Right hindlimb (tissue), 1 donor: ENCODE data around the gene TTC7B.
"Not testable (repeated sequence)": the region's sequence is repeated elsewhere in the genome, so short reads cannot be mapped to it uniquely, and the experiment has no call there.

Experiments used
- DNase-seq: peaks from one replicate; pipeline ENCODE4 v3.0.0-alpha.2; 2018

The TTC7B gene, protein sequence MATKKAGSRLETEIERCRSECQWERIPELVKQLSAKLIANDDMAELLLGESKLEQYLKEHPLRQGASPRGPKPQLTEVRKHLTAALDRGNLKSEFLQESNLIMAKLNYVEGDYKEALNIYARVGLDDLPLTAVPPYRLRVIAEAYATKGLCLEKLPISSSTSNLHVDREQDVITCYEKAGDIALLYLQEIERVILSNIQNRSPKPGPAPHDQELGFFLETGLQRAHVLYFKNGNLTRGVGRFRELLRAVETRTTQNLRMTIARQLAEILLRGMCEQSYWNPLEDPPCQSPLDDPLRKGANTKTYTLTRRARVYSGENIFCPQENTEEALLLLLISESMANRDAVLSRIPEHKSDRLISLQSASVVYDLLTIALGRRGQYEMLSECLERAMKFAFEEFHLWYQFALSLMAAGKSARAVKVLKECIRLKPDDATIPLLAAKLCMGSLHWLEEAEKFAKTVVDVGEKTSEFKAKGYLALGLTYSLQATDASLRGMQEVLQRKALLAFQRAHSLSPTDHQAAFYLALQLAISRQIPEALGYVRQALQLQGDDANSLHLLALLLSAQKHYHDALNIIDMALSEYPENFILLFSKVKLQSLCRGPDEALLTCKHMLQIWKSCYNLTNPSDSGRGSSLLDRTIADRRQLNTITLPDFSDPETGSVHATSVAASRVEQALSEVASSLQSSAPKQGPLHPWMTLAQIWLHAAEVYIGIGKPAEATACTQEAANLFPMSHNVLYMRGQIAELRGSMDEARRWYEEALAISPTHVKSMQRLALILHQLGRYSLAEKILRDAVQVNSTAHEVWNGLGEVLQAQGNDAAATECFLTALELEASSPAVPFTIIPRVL

GRCh38 chr14:90815822-90816662 lies at the start of gene TTC7B:
TTC7B (minus strand) TSS chr14:90816430; CDS start chr14:90816295, 135 bp downstream.
- DNase-seq = peak; percentile 67

GRCh38 chr14:90864741-90865140 lies 48.5 kb upstream of the TTC7B start:
- DNase-seq = no peak

DNA sequence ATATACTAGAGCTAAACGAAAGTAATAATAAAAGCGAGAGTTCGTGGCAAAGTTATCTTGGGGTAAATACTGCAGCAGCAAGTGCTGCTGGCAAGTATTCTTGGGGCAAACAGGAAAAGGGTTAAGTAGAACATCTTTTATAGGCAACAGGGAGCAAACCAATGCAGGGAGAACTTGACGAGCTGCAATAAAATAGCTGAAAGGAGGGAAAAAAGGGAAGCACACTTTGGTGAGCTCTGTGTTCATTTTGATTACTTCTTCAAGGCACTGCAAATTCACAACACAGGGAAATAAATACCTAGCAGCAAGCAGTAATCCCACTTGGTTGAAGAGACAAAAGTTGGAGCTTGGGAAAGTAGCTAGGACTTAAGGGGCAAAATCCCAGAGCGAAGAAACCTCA lies 42.3 kb upstream of the TTC7B start:
- DNase-seq = no peak

- DNase-seq = no peak
Observed at GRCh38 chr14:90857866-90858265, 41.6 kb upstream of the TTC7B start.

- DNase-seq = not testable (repeated sequence)
Observed at GRCh38 chr14:90856115-90856514, 39.9 kb upstream of the TTC7B start.

DNA sequence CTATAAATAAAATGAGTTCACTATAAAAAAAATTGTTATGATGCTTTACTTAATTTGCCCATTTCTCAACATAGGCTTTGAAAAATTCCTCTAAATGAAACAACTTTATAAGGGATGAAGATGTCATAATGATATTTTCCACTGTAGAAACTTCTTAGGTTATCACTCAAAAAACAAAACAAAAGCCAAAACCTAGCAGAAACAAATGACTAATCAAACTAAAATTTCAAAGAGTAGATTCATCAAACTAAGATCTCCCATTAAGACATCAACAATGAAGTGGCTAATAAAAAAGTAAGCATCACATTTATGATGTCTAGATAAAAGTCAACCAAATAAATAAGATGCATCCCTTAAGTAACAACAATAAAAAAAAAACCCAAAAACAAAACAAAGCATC lies 36.9 kb upstream of the TTC7B start:
- no peak for DNase-seq

- no peak for DNase-seq
Observed at GRCh38 chr14:90851327-90852036, 35.3 kb upstream of the TTC7B start.

DNA sequence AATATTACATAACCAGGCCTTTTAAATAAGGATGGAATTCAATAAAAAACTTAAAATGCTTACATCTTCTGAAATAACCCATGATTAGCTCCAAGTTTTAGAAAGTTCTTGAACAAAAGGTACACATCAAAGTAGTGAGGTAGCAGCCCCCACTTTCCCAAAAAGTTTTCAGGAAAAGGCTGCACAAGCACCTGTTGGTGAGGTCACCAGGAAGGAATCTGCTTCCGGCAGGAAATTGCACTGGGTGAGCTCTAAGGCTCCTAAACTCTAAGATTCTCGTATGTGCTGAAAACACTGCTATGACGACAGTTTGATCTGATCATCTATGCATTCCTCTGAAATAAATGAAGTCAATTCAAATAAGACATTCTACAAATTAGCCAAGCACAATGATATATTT lies 34.3 kb upstream of the TTC7B start:
- peak; percentile 61 for DNase-seq

- no peak for DNase-seq
Observed at GRCh38 chr14:90849787-90850444, 33.7 kb upstream of the TTC7B start.

GRCh38 chr14:90848944-90849731 lies 32.9 kb upstream of the TTC7B start:
- no peak for DNase-seq

DNA sequence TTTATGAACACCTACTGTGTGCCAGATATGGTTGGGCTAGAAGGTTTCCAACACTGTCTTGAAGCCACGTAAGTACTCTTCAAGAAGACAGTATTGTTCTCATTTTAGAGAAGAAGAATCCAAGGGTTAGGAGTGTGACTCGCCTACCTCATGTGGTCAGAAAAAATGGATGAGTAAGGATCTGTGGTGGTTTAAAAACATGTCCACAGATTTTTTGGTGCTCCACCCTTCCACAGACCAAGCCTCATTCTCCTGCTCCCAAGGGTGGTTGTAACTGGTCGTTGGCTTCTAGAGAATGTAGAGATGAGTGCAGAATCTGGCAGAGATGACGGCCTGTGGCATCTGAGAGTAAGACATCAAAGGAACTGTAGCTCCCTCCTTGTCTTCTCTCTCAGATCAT lies 30.3 kb upstream of the TTC7B start:
- DNase-seq = no peak

- DNase-seq = no peak
Observed at GRCh38 chr14:90844321-90844720, 28.1 kb upstream of the TTC7B start.

DNA sequence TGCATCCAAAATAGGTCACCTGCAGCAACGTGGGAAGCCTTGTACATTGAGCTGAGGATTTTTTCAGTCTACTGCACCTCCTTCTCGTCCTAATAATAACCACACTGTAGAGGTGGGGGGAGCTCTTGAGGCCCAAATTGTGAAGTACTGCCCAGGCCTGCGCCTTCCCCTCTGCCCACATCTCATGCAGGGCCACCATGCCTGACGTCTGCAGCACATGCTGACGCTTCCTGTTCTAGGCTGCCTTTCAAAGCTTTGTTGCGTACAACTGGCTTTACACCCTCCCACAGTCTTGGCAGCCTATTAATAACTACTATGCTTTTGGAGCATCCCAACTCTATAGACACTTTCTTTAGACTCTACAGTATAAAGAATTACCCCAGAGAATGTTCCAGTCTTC lies 26.5 kb upstream of the TTC7B start:
- no peak for DNase-seq

- DNase-seq = not testable (repeated sequence)
Observed at GRCh38 chr14:90840667-90841066, 24.4 kb upstream of the TTC7B start.

DNA sequence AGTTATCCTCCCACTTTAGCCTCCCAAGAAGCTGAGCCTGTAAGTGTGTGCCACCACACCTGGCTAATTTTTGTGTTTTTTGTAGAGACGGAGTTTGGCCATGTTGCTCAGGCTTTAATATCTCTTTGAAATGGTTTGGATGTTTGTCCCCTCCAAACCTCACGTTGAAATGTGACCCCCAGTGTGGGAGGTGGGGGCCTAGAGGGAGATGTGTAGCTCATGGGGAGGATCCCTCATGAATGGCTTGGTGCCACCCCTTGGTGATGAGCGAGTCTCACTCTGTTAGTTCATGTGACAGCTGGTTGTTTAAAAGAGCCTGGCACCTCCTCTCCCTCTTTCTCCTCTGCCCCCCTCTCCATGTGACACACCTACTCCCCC lies 23.6 kb upstream of the TTC7B start:
- no peak for DNase-seq

GRCh38 chr14:90839024-90839888 lies 23.0 kb upstream of the TTC7B start:
- peak; percentile 93 for DNase-seq

DNA sequence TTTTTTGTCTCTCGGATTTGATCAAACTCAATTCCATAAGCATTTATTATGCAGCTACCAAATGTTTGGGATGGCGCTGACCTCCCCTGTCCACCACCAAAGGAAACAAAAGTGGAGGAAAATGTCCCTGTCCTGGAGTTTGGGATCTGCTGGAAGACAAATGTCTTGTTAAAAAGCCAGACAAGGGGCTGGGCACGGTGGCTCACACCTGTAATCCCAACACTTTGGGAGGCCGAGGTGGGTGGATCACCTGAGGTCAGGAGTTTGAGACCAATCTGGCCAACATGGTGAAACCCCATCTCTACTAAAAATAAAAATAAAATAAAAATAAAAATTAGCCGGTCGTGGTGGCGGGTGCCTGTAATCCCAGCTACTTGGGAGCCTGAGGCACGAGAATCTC lies 22.3 kb upstream of the TTC7B start:
- DNase-seq = not testable (repeated sequence)

- DNase-seq = no peak
Observed at GRCh38 chr14:90837355-90837754, 21.1 kb upstream of the TTC7B start.

DNA sequence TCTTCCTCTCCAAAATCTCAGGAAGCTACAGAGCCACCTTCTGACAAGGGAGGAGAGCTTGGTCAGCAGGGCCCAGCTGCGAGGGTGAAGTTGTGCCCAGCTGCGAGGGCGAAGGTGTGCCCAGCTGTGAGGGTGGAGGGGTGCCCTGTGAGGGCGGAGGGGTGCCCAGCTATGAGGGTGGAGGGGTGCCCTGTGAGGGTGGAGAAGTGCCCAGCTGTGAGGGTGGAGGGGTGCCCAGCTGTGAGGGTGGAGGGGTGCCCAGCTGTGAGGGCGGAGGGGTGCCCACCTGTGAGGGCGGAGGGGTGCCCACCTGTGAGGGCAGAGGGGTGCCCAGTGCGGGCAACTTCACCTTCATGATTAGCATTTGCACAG lies 20.4 kb upstream of the TTC7B start:
- DNase-seq = no peak

DNA sequence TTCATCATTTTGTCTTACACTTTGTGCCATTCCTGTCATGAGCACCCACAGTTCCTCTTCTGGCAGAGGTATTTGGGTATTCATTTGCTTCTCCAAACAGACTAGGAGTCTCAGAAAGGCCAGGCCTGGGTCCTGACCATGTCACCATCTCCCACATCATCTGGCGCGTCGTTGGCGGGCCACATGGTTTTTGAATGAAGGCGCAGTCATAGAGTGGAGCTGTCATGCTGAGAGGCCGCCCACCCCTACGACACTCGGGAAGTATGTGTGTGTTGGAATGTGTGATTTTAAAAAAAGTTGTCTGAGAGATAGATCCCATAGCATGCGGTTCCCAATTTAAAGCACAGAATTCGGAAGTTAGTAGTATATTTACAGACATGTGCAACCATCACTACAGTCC lies 15.6 kb upstream of the TTC7B start:
- no peak for DNase-seq
